HG03025 (cell line): ENCODE results near the gene DTWD1.
"Not testable (repeated sequence)": the region's sequence is repeated elsewhere in the genome, so short reads cannot be mapped to it uniquely, and the experiment has no call there.

Experiments used
- ATAC-seq: cut with Tn5 transposase; IDR thresholded peaks from one replicate; pipeline ENCODE4 v1.9.1; 2021; ENCODE audit warnings: mild to moderate bottlenecking, moderate library complexity; ENCODE audit not compliant: unreplicated experiment, low FRiP score

The DTWD1 gene

GRCh38 chr15:49620658-49621368 lies at the start of gene DTWD1, which contains the start of gene FAM227B:
DTWD1 (plus strand) TSS chr15:49621048; CDS start chr15:49625168, 4,120 bp downstream.
FAM227B (minus strand) TSS chr15:49620818; CDS start chr15:49615171, 5,647 bp downstream.
- peak; percentile 99 for ATAC-seq

GRCh38 chr15:49573421-49573820 lies 47.4 kb upstream of the DTWD1 start:
- no peak for ATAC-seq

- no peak for ATAC-seq
Observed at GRCh38 chr15:49589030-49589429, 31.8 kb upstream of the DTWD1 start.

- not testable (repeated sequence) for ATAC-seq
Observed at GRCh38 chr15:49592829-49593316, 28.0 kb upstream of the DTWD1 start.

GRCh38 chr15:49604625-49605409 lies 16.0 kb upstream of the DTWD1 start:
- no peak for ATAC-seq

- no peak for ATAC-seq
Observed at GRCh38 chr15:49605588-49605987, 15.3 kb upstream of the DTWD1 start.

- no peak for ATAC-seq
Observed at GRCh38 chr15:49606594-49606993, 14.3 kb upstream of the DTWD1 start.

GRCh38 chr15:49610157-49610918 lies 10.5 kb upstream of the DTWD1 start:
- ATAC-seq = no peak

- ATAC-seq = not testable (repeated sequence)
Observed at GRCh38 chr15:49612240-49612639, 8.6 kb upstream of the DTWD1 start.

- ATAC-seq = no peak
Observed at GRCh38 chr15:49619226-49619625, 1.6 kb upstream of the DTWD1 start.

GRCh38 chr15:49620199-49620598 lies 649 bp upstream of the DTWD1 start:
- ATAC-seq = peak; percentile 4

GRCh38 chr15:49621401-49621811 lies 558 bp downstream of the DTWD1 start:
- ATAC-seq = no peak

GRCh38 chr15:49621887-49622286 lies 1.0 kb downstream of the DTWD1 start:
- ATAC-seq = no peak

GRCh38 chr15:49622561-49622960 lies 1.7 kb downstream of the DTWD1 start:
- ATAC-seq = no peak

- ATAC-seq = no peak
Observed at GRCh38 chr15:49624056-49624455, 3.2 kb downstream of the DTWD1 start.

GRCh38 chr15:49625460-49626036 lies 4.7 kb downstream of the DTWD1 start:
- no peak for ATAC-seq

GRCh38 chr15:49627407-49627877 lies 6.6 kb downstream of the DTWD1 start:
- ATAC-seq = no peak

- ATAC-seq = no peak
Observed at GRCh38 chr15:49628379-49628778, 7.5 kb downstream of the DTWD1 start.

- ATAC-seq = no peak
Observed at GRCh38 chr15:49637857-49638256, 17.0 kb downstream of the DTWD1 start.

GRCh38 chr15:49644364-49644794 lies 23.5 kb downstream of the DTWD1 start:
- ATAC-seq = no peak
